Measurements from ENCODE around the gene UIMC1.

GRCh38 chr5:176873541-176874172, 132.9 kb downstream of the UIMC1 start:
- no peak for TF ChIP-seq JUND (IDR thresholded peaks at IDR 0.05)
- TF ChIP-seq, protein P1, sequence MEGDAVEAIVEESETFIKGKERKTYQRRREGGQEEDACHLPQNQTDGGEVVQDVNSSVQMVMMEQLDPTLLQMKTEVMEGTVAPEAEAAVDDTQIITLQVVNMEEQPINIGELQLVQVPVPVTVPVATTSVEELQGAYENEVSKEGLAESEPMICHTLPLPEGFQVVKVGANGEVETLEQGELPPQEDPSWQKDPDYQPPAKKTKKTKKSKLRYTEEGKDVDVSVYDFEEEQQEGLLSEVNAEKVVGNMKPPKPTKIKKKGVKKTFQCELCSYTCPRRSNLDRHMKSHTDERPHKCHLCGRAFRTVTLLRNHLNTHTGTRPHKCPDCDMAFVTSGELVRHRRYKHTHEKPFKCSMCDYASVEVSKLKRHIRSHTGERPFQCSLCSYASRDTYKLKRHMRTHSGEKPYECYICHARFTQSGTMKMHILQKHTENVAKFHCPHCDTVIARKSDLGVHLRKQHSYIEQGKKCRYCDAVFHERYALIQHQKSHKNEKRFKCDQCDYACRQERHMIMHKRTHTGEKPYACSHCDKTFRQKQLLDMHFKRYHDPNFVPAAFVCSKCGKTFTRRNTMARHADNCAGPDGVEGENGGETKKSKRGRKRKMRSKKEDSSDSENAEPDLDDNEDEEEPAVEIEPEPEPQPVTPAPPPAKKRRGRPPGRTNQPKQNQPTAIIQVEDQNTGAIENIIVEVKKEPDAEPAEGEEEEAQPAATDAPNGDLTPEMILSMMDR (IDR thresholded peaks at IDR 0.05 in 2 of 3, conservative IDR thresholded peaks at IDR 0.05 in 1 of 3; ENCODE audit: borderline replicate concordance in 1 of 3, insufficient read depth in 1 of 3, low read depth in 2 of 3, low read length in 2 of 3): no peak
- TF ChIP-seq EZH2 (IDR thresholded peaks at IDR 0.05): no peak
- TF ChIP-seq YY1 (IDR thresholded peaks at IDR 0.05; ENCODE audit: extremely low read depth, insufficient replicate concordance, low read depth, low read length): no peak

All from HCT116 (cell line).